Parathyroid adenoma (tissue), 2 donors: ENCODE results near the gene PRLR.

Experiments
- H2AFZ ChIP-seq: fragments of 300-600 bp; sonication (generic); one replicate; pipeline ENCODE4 v1.7.0; 2017; ENCODE audit warnings: antibody characterized with exemption, mild to moderate bottlenecking
- H3K27ac ChIP-seq: fragments of 300-600 bp; sonication (generic); one replicate; pipeline ENCODE4 v1.7.0; 2017
- H3K27me3 ChIP-seq: fragments of 300-600 bp; sonication (generic); one replicate; pipeline ENCODE4 v1.7.0; 2017; ENCODE audit warnings: low read length; ENCODE audit not compliant: control insufficient read depth, insufficient read depth
- H3K36me3 ChIP-seq: fragments of 300-600 bp; sonication (generic); one replicate; pipeline ENCODE4 v1.7.0; 2017; ENCODE audit warnings: low read length; ENCODE audit not compliant: control insufficient read depth, insufficient read depth
- H3K4me1 ChIP-seq: fragments of 300-600 bp; sonication (generic); one replicate; pipeline ENCODE4 v1.7.0; 2017; ENCODE audit warnings: control low read depth
- H3K4me2 ChIP-seq: fragments of 300-600 bp; sonication (generic); one replicate; pipeline ENCODE4 v1.7.0; 2017; ENCODE audit warnings: low read length
- H3K4me3 ChIP-seq: fragments of 300-600 bp; sonication (generic); one replicate; pipeline ENCODE4 v1.7.0; 2017; ENCODE audit warnings: low read depth, low read length
- H3K79me2 ChIP-seq: fragments of 300-600 bp; sonication (generic); one replicate; pipeline ENCODE4 v1.7.0; 2017; ENCODE audit warnings: control low read depth
- H3K9ac ChIP-seq: fragments of 300-600 bp; sonication (generic); one replicate; pipeline ENCODE4 v1.7.0; 2017; ENCODE audit warnings: mild to moderate bottlenecking
- H3K9me3 ChIP-seq: fragments of 300-600 bp; sonication (generic); one replicate; pipeline ENCODE4 v1.7.0; 2017; ENCODE audit warnings: low read length; ENCODE audit not compliant: control insufficient read depth
- CTCF ChIP-seq: fragments of 300-600 bp; sonication (generic); IDR thresholded peaks from one replicate; pipeline ENCODE4 v1.7.0; 2017; ENCODE audit warnings: antibody characterized with exemption, mild to moderate bottlenecking
- donor health status: primary hyperparathyroidism.

Gene PRLR

DNA sequence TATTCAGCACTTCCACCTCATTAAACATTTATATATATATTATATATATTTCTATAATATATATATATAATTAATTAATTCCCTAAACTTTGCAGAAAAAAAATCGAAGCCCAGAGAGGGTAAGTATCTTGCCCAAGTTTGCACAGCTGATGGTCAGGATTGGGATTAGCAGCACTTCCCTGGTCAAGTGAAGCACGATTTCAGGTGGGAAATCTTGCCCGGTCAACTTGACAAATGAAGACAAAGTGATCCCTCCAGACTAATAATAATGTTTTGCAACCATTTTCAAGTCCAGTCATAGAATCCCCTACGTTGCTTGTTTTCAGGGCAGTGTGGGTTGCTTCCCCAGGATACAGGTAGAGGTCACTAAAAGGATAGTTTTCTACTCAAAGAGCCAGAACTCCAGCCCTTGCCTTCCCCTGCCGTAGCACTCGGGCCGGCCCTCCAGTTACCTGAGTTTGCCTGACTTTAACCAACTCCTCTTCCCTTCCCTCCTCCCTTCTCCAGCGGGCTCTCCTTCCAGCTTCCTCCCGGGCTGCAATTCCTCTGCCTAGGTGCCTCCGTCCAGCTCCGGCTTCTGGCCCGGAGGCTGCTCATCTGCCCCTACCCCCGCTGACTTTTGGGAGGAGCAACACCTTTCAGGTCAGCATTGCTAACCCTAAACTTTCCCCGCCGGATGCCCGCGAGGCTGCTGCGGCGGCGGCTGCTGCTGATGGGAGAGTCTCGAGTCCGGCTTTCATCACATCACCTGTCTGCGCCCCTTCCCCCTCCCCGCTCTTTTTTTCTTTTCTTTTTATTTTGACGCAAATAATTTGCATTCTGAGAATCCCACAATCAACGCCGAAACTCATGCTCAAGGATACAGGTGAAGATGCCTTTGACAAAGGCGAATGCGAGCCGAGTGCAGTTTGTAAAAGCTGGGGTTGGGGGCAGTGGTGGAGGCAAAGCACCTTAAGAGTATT, 930 bp downstream of the PRLR start:
- peak overlapping the region; percentile 88 for H3K4me3 ChIP-seq
- peak overlapping the region; percentile 85 for H3K4me2 ChIP-seq
- no peaks in the 10 kb centered on the region for H3K9me3 ChIP-seq
- peak overlapping the region; percentile 92 for H3K27ac ChIP-seq
- H2AFZ ChIP-seq: peak overlapping the region; percentile 62
- H3K27me3 ChIP-seq: no peaks in the 10 kb centered on the region
- peaks cover 8% of the 10 kb centered on the region for H3K79me2 ChIP-seq
- no peaks in the 10 kb centered on the region for H3K36me3 ChIP-seq
- TF ChIP-seq CTCF: peak; percentile 54
- H3K9ac ChIP-seq: peak overlapping the region; percentile 93
- peaks cover 37% of the 10 kb centered on the region for H3K4me1 ChIP-seq

DNA sequence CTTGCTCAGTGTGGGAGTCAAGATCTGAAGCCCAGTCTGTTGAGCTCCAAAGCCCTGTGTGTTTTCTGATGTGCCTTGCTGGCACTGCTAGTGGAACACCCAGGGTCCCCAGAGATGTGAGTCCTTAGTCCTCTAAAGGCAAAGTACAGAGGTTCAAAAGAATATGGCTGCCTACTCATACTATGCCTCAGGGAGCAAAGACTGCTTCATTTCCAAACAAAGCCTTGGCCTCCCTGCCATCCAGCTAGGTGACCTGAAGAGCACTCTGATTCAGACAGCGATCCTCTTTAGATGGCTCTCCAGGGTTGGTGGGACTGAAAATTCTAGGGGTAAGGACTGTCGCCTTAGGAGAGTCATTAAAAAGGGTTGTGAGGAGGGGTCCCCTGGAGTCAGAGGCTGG, 2.0 kb downstream of the PRLR start:
- TF ChIP-seq CTCF: no peak
- Histone ChIP-seq H3K4me2 (peak overlapping the region; percentile 85), H3K27ac (peak overlapping the region; percentile 92), H2AFZ (no peak overlapping the region), H3K79me2 (peaks cover 18% of the 10 kb centered on the region), H3K9me3 (no peaks in the 10 kb centered on the region), H3K9ac (peak overlapping the region; percentile 47), H3K4me3 (peak overlapping the region; percentile 88), H3K4me1 (peaks cover 44% of the 10 kb centered on the region), H3K36me3 (no peaks in the 10 kb centered on the region), H3K27me3 (no peaks in the 10 kb centered on the region)

- H3K4me3 ChIP-seq: peak overlapping the region; percentile 88
- H3K27ac ChIP-seq: peak overlapping the region; percentile 92
- peaks cover 24% of the 10 kb centered on the region for H3K79me2 ChIP-seq
- H3K27me3 ChIP-seq: no peaks in the 10 kb centered on the region
- no peaks in the 10 kb centered on the region for H3K9me3 ChIP-seq
- H3K9ac ChIP-seq: no peak overlapping the region
- no peak for TF ChIP-seq CTCF
- H3K4me1 ChIP-seq: peaks cover 45% of the 10 kb centered on the region
- no peak overlapping the region for H2AFZ ChIP-seq
- H3K36me3 ChIP-seq: no peaks in the 10 kb centered on the region
- peak overlapping the region; percentile 85 for H3K4me2 ChIP-seq
These were observed 2.6 kb downstream of the PRLR start for GRCh38 chr5:35227720-35228119.

DNA sequence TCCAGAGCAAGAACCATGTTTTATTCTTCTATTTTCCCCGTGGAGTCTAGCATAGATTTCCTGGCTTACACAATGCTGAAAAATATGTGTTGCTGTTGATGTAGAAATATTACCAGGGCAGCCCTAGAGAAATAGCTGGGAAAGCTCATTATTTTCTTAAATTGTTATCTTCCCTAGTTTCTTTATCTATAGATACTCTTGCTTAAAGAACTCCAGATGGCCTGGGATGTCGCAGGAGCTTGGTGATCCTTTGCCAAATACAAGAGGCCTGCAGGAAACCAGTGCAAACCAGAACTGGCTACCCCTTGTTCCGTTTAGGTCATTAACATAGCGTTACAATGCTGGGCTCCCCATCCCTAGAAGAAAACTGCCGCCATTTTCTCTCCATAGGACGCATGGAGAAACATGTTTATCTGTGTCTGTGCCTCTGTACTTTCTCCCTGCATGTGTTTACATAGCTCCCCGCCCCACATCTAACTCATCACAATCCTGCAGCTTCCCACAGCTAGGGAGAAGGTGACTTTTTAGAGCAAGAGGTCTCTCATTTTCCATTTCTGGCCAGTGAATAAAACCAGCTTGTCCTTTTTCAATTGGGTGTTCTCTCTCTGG, 6.4 kb downstream of the PRLR start:
- Histone ChIP-seq H3K27ac (peak overlapping the region; percentile 92), H3K4me3 (peak overlapping the region; percentile 12), H3K4me1 (peaks cover 69% of the 10 kb centered on the region), H2AFZ (no peak overlapping the region), H3K79me2 (peaks cover 60% of the 10 kb centered on the region), H3K27me3 (no peaks in the 10 kb centered on the region), H3K9ac (no peak overlapping the region), H3K36me3 (no peaks in the 10 kb centered on the region), H3K4me2 (peak overlapping the region; percentile 39), H3K9me3 (no peaks in the 10 kb centered on the region)
- no peak for TF ChIP-seq CTCF
